ENCODE measurements around the gene ANXA6.

- TF ChIP-seq CTCF (conservative IDR thresholded peaks at IDR 0.05; ENCODE audit: low read length) (no peak), EZH2phosphoT487 (IDR thresholded peaks at IDR 0.05; ENCODE audit: borderline replicate concordance, low read depth, low read length) (no peak)
These were observed 13.9 kb downstream of the ANXA6 start for GRCh38 chr5:151143645-151144044.

All from OCI-LY7 (cell line).